MM.1S (cell line): Measurements from ENCODE around the gene C1orf185.

Source experiments
- CTCF ChIP-seq: fragments of 300-600 bp; sonication (generic); IDR thresholded peaks from 2 replicates; pipeline ENCODE4 v1.5.1; 2016; ENCODE audit warnings: antibody characterized with exemption, low read length, mixed read lengths
- EZH2 ChIP-seq: fragments of 300-600 bp; sonication (generic); optimal IDR thresholded peaks from 2 replicates; pipeline ENCODE3; 2017; ENCODE audit warnings: low read depth, mild to moderate bottlenecking, antibody characterized with exemption, low read length, mixed read lengths
- EZH2phosphoT487 ChIP-seq: fragments of 300-600 bp; sonication (generic); IDR thresholded peaks from 2 replicates; pipeline ENCODE4 v1.6.1; 2018; ENCODE audit warnings: antibody characterized with exemption, low read length

GRCh38 chr1:51147394-51147793, 45.4 kb downstream of the C1orf185 start:
- TF ChIP-seq CTCF (no peak), EZH2 (no peak), EZH2phosphoT487 (no peak)
